CD4-positive, alpha-beta memory T cell (primary cell): ENCODE measurements around the gene SACS. TPM values are rescaled to one million over a fixed set of nuclear protein-coding genes. Genes with fewer than 3 reads are reported as not detected.
A peak's percentile ranks its signal among the peaks of the same experiment; 100 is the strongest.

ENCODE experiments used
- CTCF ChIA-PET: fragments of 350-600 bp; sonication (Branson Sonifier 250); formaldehyde crosslinking; loops from one replicate; lab custom pipeline; 2021; ENCODE audit warnings: inconsistent platforms; ENCODE audit not compliant: partially characterized antibody; lab: Charles Lee
- POLR2A ChIA-PET: fragments of 350-600 bp; sonication (Branson Sonifier 250); formaldehyde crosslinking; loops from one replicate; lab custom pipeline; 2021; ENCODE audit not compliant: partially characterized antibody; lab: Charles Lee
- DNase-seq, 5 donors: peaks; one replicate each; pipeline versions ENCODE4 v3.0.0 to v3.0.0-alpha.2; 2020 to 2022; ENCODE audit warnings: mixed read lengths in 1 of 5
- H3K27ac ChIP-seq: one replicate; pipeline ENCODE4 v1.7.0; 2013; ENCODE audit warnings: low read depth, low read length
- H3K27me3 ChIP-seq: 2 replicates; pipeline ENCODE4 v1.7.0; 2013; ENCODE audit warnings: mild to moderate bottlenecking, low read length, moderate library complexity; ENCODE audit not compliant: insufficient read depth
- H3K36me3 ChIP-seq: 2 replicates; pipeline ENCODE4 v1.7.0; 2013; ENCODE audit warnings: mild to moderate bottlenecking, low read length, moderate library complexity; ENCODE audit not compliant: insufficient read depth
- H3K4me1 ChIP-seq: 2 replicates; pipeline ENCODE4 v1.7.0; 2013; ENCODE audit warnings: mild to moderate bottlenecking, low read length, moderate library complexity; ENCODE audit not compliant: insufficient read depth
- H3K4me3 ChIP-seq, 2 donors: one replicate each; pipeline ENCODE4 v1.7.0; 2013; ENCODE audit warnings: low read length in 2 of 2, mild to moderate bottlenecking in 1 of 2
- H3K9me3 ChIP-seq, 2 donors: one replicate each; pipeline ENCODE4 v1.7.0; 2013; ENCODE audit warnings: low read length in 2 of 2, control low read depth in 1 of 2; ENCODE audit not compliant: control insufficient read depth in 1 of 2
- H3K27ac Mint-ChIP-seq, 7 donors: one replicate each; pipeline ENCODE4 v1.8.0; 2020 to 2021; ENCODE audit warnings: mixed read lengths in 7 of 7, mild to moderate bottlenecking in 6 of 7, inconsistent platforms in 3 of 7, moderate library complexity in 3 of 7
- H3K27me3 Mint-ChIP-seq, 2 donors: one replicate each; pipeline ENCODE4 v1.8.0; 2020 to 2021; ENCODE audit warnings: mixed read lengths in 2 of 2
- H3K36me3 Mint-ChIP-seq, 2 donors: one replicate each; pipeline ENCODE4 v1.8.0; 2020 to 2021; ENCODE audit warnings: mixed read lengths in 2 of 2, inconsistent platforms in 1 of 2, mild to moderate bottlenecking in 1 of 2
- H3K4me1 Mint-ChIP-seq, 4 donors: one replicate each; pipeline ENCODE4 v1.8.0; 2020 to 2021; ENCODE audit warnings: mixed read lengths in 4 of 4, mild to moderate bottlenecking in 1 of 4
- H3K4me3 Mint-ChIP-seq, 8 donors: one replicate each; pipeline ENCODE4 v1.8.0; 2020 to 2021; ENCODE audit warnings: mixed read lengths in 8 of 8, mild to moderate bottlenecking in 7 of 8, moderate library complexity in 6 of 8, inconsistent platforms in 3 of 8
- H3K9me3 Mint-ChIP-seq, 8 donors: one replicate each; pipeline ENCODE4 v1.8.0; 2020 to 2021; ENCODE audit warnings: mixed read lengths in 8 of 8, mild to moderate bottlenecking in 5 of 8, inconsistent platforms in 3 of 8, moderate library complexity in 1 of 8
- intact Hi-C: fragments of 100-400 bp; cut with micrococcal nuclease; formaldehyde crosslinking; loops from one replicate; pipeline ENCODE4 v1.15.1; 2023
- polyA plus RNA-seq, 2 donors: library from polyadenylated mRNA; unstranded; fragments of 300-500 nt; fragmentation: Illumina TruSeq; gene quantifications; one replicate each; pipeline ENCODE4 v1.2.3, GENCODE V29; 2021
- total RNA-seq, 2 experiments: library from RNA; stranded (reverse); gene quantifications; one replicate each; pipeline ENCODE4 v1.2.3, GENCODE V29; 2021

SACS gene
- total and polyA plus RNA-seq, 4 experiments from 2014 or later: 5.2 to 32.8 (median 18.3) TPM

DNA sequence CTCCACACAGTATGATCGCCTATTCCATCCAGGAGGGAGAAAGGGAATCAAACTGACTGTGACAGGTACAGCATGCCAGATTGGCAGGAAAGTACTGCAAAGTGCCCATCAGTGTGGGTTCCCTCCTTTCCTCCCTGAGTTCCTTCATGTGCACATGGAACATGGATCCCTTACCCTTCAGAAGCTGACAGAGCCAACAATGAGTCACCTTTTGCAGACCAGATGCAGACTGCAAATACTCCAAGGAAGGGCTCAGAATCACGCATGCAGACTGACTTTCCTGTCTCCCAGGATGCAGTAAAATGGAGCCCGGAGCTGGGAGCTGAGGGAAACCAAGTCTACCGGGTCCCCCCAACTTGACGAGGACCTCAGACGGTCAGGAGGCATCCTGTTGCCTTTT, 41.8 kb downstream of the SACS start:
- Histone ChIP-seq H3K4me1 (no peaks in the 10 kb centered on the region), H3K9me3 (no peaks in the 10 kb centered on the region), H3K36me3 (no peaks in the 10 kb centered on the region), H3K27me3 (no peaks in the 10 kb centered on the region), H3K27ac (no peak overlapping the region), H3K4me3 (no peak overlapping the region)
- intact Hi-C loops: no loop called here
- Mint-ChIP-seq H3K4me1 (peaks cover 0 to under 1% (median 0%) of the 10 kb centered on the region in 4 donors), H3K27ac (no peak overlapping the region), H3K4me3 (no peak overlapping the region), H3K36me3 (no peaks in the 10 kb centered on the region), H3K9me3 (peaks cover 0 to 2% (median 0%) of the 10 kb centered on the region in 8 donors), H3K27me3 (peaks cover 3% of the 10 kb centered on the region in 2 donors)
- no peak for DNase-seq
- ChIA-PET CTCF (no interaction called here), POLR2A (no interaction called here)

DNA sequence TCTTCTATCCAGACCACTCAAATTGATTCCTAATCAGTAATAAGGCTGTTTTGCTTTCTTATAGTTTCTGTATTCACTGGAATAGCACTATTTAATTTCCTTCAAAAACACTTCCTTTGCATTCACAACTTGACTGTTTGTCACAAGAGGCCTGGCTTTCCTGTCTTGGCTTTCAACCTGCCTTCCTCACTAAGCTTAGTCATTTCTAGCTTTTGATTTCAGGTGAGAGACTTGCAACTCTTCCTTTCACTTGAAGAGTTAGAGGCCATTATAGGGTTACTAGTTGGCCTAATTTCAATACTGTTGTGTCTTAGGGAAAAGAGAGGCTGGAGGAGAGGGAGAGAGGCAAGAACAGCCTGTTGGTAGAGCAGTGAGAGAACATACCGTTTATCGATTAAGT, 47.0 kb downstream of the SACS start:
- Mint-ChIP-seq H3K36me3 (no peaks in the 10 kb centered on the region), H3K27ac (no peak overlapping the region), H3K27me3 (peaks cover 0 to 3% of the 10 kb centered on the region in 2 donors), H3K9me3 (no peaks in the 10 kb centered on the region), H3K4me1 (peaks cover 4 to 6% (median 5%) of the 10 kb centered on the region in 4 donors), H3K4me3 (no peak overlapping the region)
- ChIA-PET POLR2A (no interaction called here), CTCF (no interaction called here)
- DNase-seq: no peak
- Histone ChIP-seq H3K4me3 (no peak overlapping the region), H3K36me3 (no peaks in the 10 kb centered on the region), H3K9me3 (no peaks in the 10 kb centered on the region), H3K27ac (no peak overlapping the region), H3K27me3 (no peaks in the 10 kb centered on the region), H3K4me1 (no peaks in the 10 kb centered on the region)
- intact Hi-C loops: no loop called here

DNA sequence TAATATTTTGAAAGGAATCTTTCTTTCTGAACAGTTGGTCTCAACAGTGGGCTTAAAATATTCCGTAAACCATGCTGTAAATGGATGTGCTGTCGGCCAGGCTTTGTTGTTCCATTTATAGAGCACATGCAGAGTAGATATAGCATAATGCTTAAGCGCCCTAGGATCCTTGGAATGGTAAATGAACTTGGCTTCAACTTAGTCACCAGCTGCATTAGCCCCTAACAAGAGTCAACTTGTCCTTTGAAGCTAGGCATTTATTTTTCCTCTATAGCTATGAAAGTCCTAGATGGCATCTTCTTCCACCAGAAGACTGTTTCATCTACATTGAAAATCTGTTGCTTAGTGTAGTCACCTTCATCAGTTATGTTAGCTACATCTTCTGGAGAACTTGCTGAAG, 47.6 kb downstream of the SACS start:
- intact Hi-C loops: no loop called here
- DNase-seq: no peak
- no peak overlapping the region for H3K27ac Mint-ChIP-seq
- CTCF ChIA-PET: no interaction called here
- H3K4me3 Mint-ChIP-seq: no peak overlapping the region
- Histone ChIP-seq H3K4me1 (no peaks in the 10 kb centered on the region), H3K4me3 (no peak overlapping the region), H3K9me3 (no peaks in the 10 kb centered on the region), H3K27me3 (no peaks in the 10 kb centered on the region), H3K36me3 (no peaks in the 10 kb centered on the region), H3K27ac (no peak overlapping the region)
- H3K27me3 Mint-ChIP-seq: peaks cover 0 to 3% of the 10 kb centered on the region in 2 donors
- POLR2A ChIA-PET: no interaction called here
- peaks cover 4 to 6% (median 5%) of the 10 kb centered on the region in 4 donors for H3K4me1 Mint-ChIP-seq
- no peaks in the 10 kb centered on the region for H3K36me3 Mint-ChIP-seq
- no peaks in the 10 kb centered on the region for H3K9me3 Mint-ChIP-seq

DNA sequence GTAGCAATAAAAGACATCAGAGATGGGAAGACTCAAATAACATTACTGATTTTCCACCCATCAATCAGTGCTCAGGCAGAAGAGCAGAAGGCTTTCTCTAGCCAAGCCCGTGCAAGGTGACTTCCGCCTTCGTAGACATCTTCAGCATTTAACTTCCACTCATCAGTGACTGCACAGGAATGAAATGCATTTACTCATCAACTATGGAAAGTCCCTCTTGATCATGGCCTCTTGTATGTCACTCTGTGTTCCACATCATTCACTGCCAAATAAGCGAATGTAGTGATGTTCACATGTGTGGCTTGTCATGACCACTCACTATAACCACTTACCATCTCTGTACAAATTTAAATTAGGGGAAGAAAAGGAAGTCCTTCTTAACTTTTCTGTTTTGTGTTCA, 49.4 kb downstream of the SACS start:
- Mint-ChIP-seq H3K36me3 (no peaks in the 10 kb centered on the region), H3K4me1 (peaks cover 10 to 17% (median 16%) of the 10 kb centered on the region in 4 donors), H3K4me3 (no peak overlapping the region), H3K27ac (peak overlapping the region in 2 of 7 donors; percentile 10 to 15), H3K9me3 (no peaks in the 10 kb centered on the region), H3K27me3 (peaks cover 0 to 3% of the 10 kb centered on the region in 2 donors)
- H3K9me3 ChIP-seq: no peaks in the 10 kb centered on the region
- intact Hi-C loops: no loop called here
- ChIA-PET POLR2A (no interaction called here), CTCF (no interaction called here)
- DNase-seq: no peak
- H3K27me3 ChIP-seq: no peaks in the 10 kb centered on the region
- H3K36me3 ChIP-seq: no peaks in the 10 kb centered on the region
- H3K27ac ChIP-seq: no peak overlapping the region
- no peak overlapping the region for H3K4me3 ChIP-seq
- H3K4me1 ChIP-seq: peaks cover 9% of the 10 kb centered on the region

DNA sequence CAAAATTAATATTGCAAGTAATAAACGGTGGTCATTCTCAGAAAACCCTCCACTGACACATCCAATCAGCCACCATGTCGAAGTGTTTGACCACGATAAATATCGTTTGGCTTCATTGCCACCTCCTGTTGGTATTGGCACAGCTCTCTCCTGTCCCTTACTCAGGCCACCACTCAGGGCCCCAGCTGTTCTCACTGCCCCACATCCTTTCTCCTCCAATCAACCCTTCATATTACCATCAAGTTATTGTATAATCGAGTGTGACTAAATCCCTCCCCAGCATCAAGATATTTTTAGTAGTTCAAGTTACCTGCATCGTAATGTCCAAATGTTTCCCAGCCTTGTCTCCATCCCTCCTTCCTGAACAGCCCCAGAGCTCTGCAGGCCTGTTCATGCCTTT, 50.4 kb downstream of the SACS start:
- H3K27me3 ChIP-seq: no peaks in the 10 kb centered on the region
- intact Hi-C loops: no loop called here
- CTCF ChIA-PET: no interaction called here
- POLR2A ChIA-PET: no interaction called here
- no peaks in the 10 kb centered on the region for H3K36me3 ChIP-seq
- no peak overlapping the region for H3K4me3 Mint-ChIP-seq
- peaks cover 0 to 3% of the 10 kb centered on the region in 2 donors for H3K27me3 Mint-ChIP-seq
- no peak overlapping the region for H3K4me3 ChIP-seq
- peaks cover 19% of the 10 kb centered on the region for H3K4me1 ChIP-seq
- no peak overlapping the region for H3K27ac Mint-ChIP-seq
- H3K27ac ChIP-seq: no peak overlapping the region
- no peaks in the 10 kb centered on the region for H3K36me3 Mint-ChIP-seq
- H3K9me3 ChIP-seq: no peaks in the 10 kb centered on the region
- H3K9me3 Mint-ChIP-seq: no peaks in the 10 kb centered on the region
- DNase-seq: no peak
- peaks cover 15 to 27% (median 24%) of the 10 kb centered on the region in 4 donors for H3K4me1 Mint-ChIP-seq

DNA sequence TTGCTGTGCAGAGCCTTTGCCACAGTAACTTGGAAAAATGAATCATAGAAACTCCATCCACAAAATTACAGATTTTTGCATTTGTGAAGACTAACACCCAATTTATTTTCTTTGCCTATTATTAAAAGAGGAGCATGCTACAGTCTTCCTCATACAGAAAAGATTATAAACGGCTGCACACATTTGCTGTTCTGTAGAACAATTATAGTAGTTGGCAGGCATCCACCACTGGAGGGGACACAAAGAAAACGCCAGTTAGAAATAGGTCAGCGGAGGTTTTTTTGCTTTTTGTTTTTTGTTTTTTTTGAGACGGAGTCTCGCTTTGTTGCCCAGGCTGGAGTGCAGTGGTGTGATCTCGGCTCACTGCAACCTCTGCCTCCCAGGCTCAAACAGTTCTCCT, 51.6 kb downstream of the SACS start:
- H3K4me1 ChIP-seq: peaks cover 28% of the 10 kb centered on the region
- Mint-ChIP-seq H3K27ac (no peak overlapping the region), H3K4me1 (peaks cover 24 to 40% (median 35%) of the 10 kb centered on the region in 4 donors), H3K4me3 (no peak overlapping the region), H3K9me3 (no peaks in the 10 kb centered on the region), H3K27me3 (peaks cover 0 to 3% of the 10 kb centered on the region in 2 donors), H3K36me3 (no peaks in the 10 kb centered on the region)
- no peak for DNase-seq
- no peaks in the 10 kb centered on the region for H3K27me3 ChIP-seq
- H3K9me3 ChIP-seq: no peaks in the 10 kb centered on the region
- H3K36me3 ChIP-seq: no peaks in the 10 kb centered on the region
- ChIA-PET POLR2A (no interaction called here), CTCF (no interaction called here)
- no peak overlapping the region for H3K4me3 ChIP-seq
- no peak overlapping the region for H3K27ac ChIP-seq
- intact Hi-C loops: no loop called here

DNA sequence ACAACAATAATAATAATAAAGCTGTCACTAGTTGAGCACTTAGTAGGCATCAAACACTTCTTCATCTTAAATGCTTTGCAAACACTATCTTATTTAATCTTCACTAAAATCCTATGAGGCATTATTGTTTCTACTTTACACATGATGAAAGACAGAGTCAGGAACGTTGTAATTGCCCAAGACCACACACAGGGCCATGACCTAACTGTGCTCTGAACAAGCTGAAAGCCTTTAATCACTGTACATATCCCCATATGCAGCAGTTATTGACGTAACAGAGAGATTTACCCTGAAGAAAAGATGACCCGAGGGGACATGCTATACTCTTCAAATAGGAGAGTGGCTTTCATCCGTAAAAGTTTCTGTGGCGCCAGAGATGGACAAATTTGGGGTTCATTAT, 53.0 kb downstream of the SACS start:
- intact Hi-C loops: no loop called here
- H3K27me3 ChIP-seq: no peaks in the 10 kb centered on the region
- Mint-ChIP-seq H3K27me3 (no peaks in the 10 kb centered on the region), H3K36me3 (no peaks in the 10 kb centered on the region), H3K9me3 (no peaks in the 10 kb centered on the region), H3K4me1 (peaks cover 31 to 53% (median 43%) of the 10 kb centered on the region in 4 donors), H3K4me3 (no peak overlapping the region), H3K27ac (no peak overlapping the region)
- no peaks in the 10 kb centered on the region for H3K9me3 ChIP-seq
- peaks cover 33% of the 10 kb centered on the region for H3K4me1 ChIP-seq
- ChIA-PET POLR2A (no interaction called here), CTCF (no interaction called here)
- DNase-seq: no peak
- no peak overlapping the region for H3K4me3 ChIP-seq
- H3K27ac ChIP-seq: no peak overlapping the region
- no peaks in the 10 kb centered on the region for H3K36me3 ChIP-seq
